Measurements from ENCODE around the gene CDC42EP1. TPM values are rescaled to one million over a fixed set of nuclear protein-coding genes. Genes with fewer than 3 reads are reported as not detected.

The CDC42EP1 gene
- total and polyA plus RNA-seq, 2 donors (not counting 1 experiment from before 2014, with no cell fraction given): 0.22 TPM; not detected in 1

DNA sequence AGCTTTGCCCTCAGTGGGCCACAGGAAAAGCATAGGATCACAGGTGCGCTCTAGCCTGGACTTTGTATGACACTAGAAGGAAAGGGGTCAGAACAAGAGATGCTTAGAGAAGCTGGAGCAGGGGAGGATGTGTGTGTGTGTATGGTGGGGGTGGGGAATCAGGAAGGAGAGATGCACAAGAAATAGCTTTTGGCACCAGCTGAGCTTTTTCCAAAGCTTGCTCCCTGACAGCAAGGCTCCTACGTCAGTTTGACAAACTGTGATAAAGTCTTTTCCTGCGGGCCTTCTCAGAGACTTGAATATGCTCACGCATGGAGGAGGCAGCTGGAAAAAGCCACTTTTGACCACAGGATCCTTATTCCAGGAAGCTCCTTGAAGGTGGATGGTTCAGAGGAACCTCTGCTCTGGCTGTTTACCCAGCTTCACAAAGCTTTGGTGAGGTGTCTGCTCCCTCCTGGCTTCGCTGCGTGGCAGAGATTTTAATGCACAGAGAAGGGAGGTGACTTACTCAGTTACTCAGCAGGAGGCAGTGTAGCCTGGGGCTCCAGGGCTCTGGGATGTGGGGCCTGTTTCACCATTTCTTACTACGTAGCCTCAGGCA, 3.9 kb downstream of the CDC42EP1 start:
- Histone ChIP-seq H4K20me1 (ENCODE audit: control insufficient read depth, insufficient read depth, low read length, poor library complexity, severe bottlenecking) (no peaks in the 10 kb centered on the region), H3K4me2 (replicated peaks; ENCODE audit: low read depth, low read length, poor library complexity, severe bottlenecking) (no peak overlapping the region), H3K9ac (ENCODE audit: low read length) (no peak overlapping the region), H3K4me3 (ENCODE audit: control extremely low read depth in 1 of 5, extremely low read depth in 1 of 5, insufficient read depth in 1 of 5, low read depth in 2 of 5, low read length in 4 of 5) (no peak overlapping the region), H3K79me2 (ENCODE audit: control insufficient read depth, insufficient read depth, low read length) (no peaks in the 10 kb centered on the region), H3K27ac (ENCODE audit: low read length in 2 of 2) (no peak overlapping the region), H3K4me1 (ENCODE audit: control insufficient read depth in 2 of 2, insufficient read depth in 2 of 2, low read length in 2 of 2) (peaks cover 38 to 45% of the 10 kb centered on the region in 2 donors), H3K36me3 (replicated peaks in 1 of 2; ENCODE audit: control extremely low read depth in 1 of 2, control insufficient read depth in 1 of 2, extremely low read depth in 1 of 2, insufficient read depth in 2 of 2, low read length in 1 of 2) (no peaks in the 10 kb centered on the region), H3K9me3 (ENCODE audit: control extremely low read depth in 1 of 3, control insufficient read depth in 2 of 3, insufficient read depth in 1 of 3, low read length in 2 of 3) (peaks cover 0 to 22% (median 0%) of the 10 kb centered on the region in 3 donors), H3K27me3 (replicated peaks in 1 of 4; ENCODE audit: control extremely low read depth in 1 of 4, control insufficient read depth in 3 of 4, insufficient read depth in 4 of 4, low read length in 3 of 4) (peaks cover 0 to 46% (median 23%) of the 10 kb centered on the region in 4 experiments), H2AFZ (ENCODE audit: insufficient read depth, low read depth, low read length, poor library complexity, severe bottlenecking) (no peak overlapping the region)
- CTCF ChIA-PET: interaction anchor here (0.7 to 4.8 kb wide), 6 partner anchors 10 to 520 kb away, joined by 3 to 69 read pairs (median 8); no protein-coding TSS in a partner anchor
- ATAC-seq (ENCODE audit: low read depth) (no peak), DNase-seq (no peak)
- intact Hi-C loops (cut with micrococcal nuclease): no loop called here
- POLR2A ChIA-PET: no interaction called here
- Mint-ChIP-seq H3K4me3 (no peak overlapping the region), H3K27ac (no peak overlapping the region), H3K9me3 (ENCODE audit: insufficient read depth) (no peaks in the 10 kb centered on the region), H3K27me3 (peaks cover 30% of the 10 kb centered on the region), H3K4me1 (peaks cover 36% of the 10 kb centered on the region)
- 94% methylated on average over 5 of the region's 7 CpGs for WGBS (ENCODE audit: insufficient coverage)
- TF ChIP-seq EZH2 (IDR thresholded peaks at IDR 0.05; ENCODE audit: borderline replicate concordance, insufficient read depth, low read depth, low read length, poor library complexity, severe bottlenecking): no peak
- TF ChIP-seq, protein P1, sequence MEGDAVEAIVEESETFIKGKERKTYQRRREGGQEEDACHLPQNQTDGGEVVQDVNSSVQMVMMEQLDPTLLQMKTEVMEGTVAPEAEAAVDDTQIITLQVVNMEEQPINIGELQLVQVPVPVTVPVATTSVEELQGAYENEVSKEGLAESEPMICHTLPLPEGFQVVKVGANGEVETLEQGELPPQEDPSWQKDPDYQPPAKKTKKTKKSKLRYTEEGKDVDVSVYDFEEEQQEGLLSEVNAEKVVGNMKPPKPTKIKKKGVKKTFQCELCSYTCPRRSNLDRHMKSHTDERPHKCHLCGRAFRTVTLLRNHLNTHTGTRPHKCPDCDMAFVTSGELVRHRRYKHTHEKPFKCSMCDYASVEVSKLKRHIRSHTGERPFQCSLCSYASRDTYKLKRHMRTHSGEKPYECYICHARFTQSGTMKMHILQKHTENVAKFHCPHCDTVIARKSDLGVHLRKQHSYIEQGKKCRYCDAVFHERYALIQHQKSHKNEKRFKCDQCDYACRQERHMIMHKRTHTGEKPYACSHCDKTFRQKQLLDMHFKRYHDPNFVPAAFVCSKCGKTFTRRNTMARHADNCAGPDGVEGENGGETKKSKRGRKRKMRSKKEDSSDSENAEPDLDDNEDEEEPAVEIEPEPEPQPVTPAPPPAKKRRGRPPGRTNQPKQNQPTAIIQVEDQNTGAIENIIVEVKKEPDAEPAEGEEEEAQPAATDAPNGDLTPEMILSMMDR (IDR thresholded peaks at IDR 0.05): no peak

DNA sequence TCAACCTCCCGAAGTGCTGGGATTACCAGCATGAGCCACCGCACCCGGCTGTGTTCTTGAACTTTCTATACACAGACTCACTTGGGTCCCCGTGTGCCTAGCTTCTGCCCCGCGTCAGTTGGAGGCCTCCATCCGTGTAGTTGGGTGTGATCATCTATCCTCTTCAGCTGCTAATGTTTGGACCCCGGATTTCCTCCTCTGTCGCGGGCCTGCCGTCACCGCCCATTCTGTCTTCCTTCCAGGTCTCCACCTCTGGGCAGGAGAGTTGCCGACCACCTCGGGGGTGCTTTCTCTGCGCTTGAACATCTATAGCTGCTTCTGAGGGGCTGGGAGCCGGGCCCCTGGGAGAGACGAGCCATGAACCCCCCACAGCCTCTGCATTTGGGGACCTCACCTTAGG, 5.5 kb downstream of the CDC42EP1 start:
- H3K9me3 ChIP-seq (ENCODE audit: control extremely low read depth in 1 of 3, control insufficient read depth in 2 of 3, insufficient read depth in 1 of 3, low read length in 2 of 3): peaks cover 0 to 21% (median 0%) of the 10 kb centered on the region in 3 donors
- H3K4me3 ChIP-seq (ENCODE audit: control extremely low read depth in 1 of 5, extremely low read depth in 1 of 5, insufficient read depth in 1 of 5, low read depth in 2 of 5, low read length in 4 of 5): peak overlapping the region in 4 of 5 experiments; percentile 9 to 40 (median 30)
- peak overlapping the region; percentile 77 for H2AFZ ChIP-seq (ENCODE audit: insufficient read depth, low read depth, low read length, poor library complexity, severe bottlenecking)
- H4K20me1 ChIP-seq (ENCODE audit: control insufficient read depth, insufficient read depth, low read length, poor library complexity, severe bottlenecking): no peaks in the 10 kb centered on the region
- peak overlapping the region; percentile 80 for H3K4me2 ChIP-seq (replicated peaks; ENCODE audit: low read depth, low read length, poor library complexity, severe bottlenecking)
- no peak for DNase-seq
- POLR2A ChIA-PET: interaction anchor here (0.7 kb wide), 2 partner anchors 14 to 23 kb away, joined by 12 read pairs; partner anchors contain the start of gene LGALS2
- WGBS (ENCODE audit: insufficient coverage): 27% methylated on average over 14 of the region's 17 CpGs
- peak overlapping the region; percentile 69 for H3K4me3 Mint-ChIP-seq
- ATAC-seq (ENCODE audit: low read depth): no peak
- H3K79me2 ChIP-seq (ENCODE audit: control insufficient read depth, insufficient read depth, low read length): no peaks in the 10 kb centered on the region
- H3K4me1 ChIP-seq (ENCODE audit: control insufficient read depth in 2 of 2, insufficient read depth in 2 of 2, low read length in 2 of 2): peaks cover 35 to 40% of the 10 kb centered on the region in 2 donors
- intact Hi-C loops (cut with micrococcal nuclease): no loop called here
- no peak overlapping the region for H3K27ac Mint-ChIP-seq
- TF ChIP-seq, protein P1 (IDR thresholded peaks at IDR 0.05): no peak
- TF ChIP-seq EZH2 (IDR thresholded peaks at IDR 0.05; ENCODE audit: borderline replicate concordance, insufficient read depth, low read depth, low read length, poor library complexity, severe bottlenecking): no peak
- peaks cover 32% of the 10 kb centered on the region for H3K4me1 Mint-ChIP-seq
- H3K36me3 ChIP-seq (replicated peaks in 1 of 2; ENCODE audit: control extremely low read depth in 1 of 2, control insufficient read depth in 1 of 2, extremely low read depth in 1 of 2, insufficient read depth in 2 of 2, low read length in 1 of 2): no peaks in the 10 kb centered on the region
- H3K27ac ChIP-seq (ENCODE audit: low read length in 2 of 2): peak overlapping the region; percentile 32 to 53
- H3K27me3 ChIP-seq (replicated peaks in 1 of 4; ENCODE audit: control extremely low read depth in 1 of 4, control insufficient read depth in 3 of 4, insufficient read depth in 4 of 4, low read length in 3 of 4): peaks cover 0 to 35% (median 21%) of the 10 kb centered on the region in 4 experiments
- CTCF ChIA-PET: interaction anchor here (0.6 to 7.0 kb wide), 16 partner anchors 8 to 403 kb away, joined by 3 to 278 read pairs (median 10); partner anchors contain the start of genes LGALS2 and MFNG
- H3K9me3 Mint-ChIP-seq (ENCODE audit: insufficient read depth): no peaks in the 10 kb centered on the region
- H3K27me3 Mint-ChIP-seq: peaks cover 31% of the 10 kb centered on the region
- peak overlapping the region; percentile 19 for H3K9ac ChIP-seq (ENCODE audit: low read length)
